Ovary (tissue), 3 donors: ENCODE data around the gene AAK1.

Source experiments
- EP300 ChIP-seq: sonication (generic); formaldehyde crosslinking; IDR thresholded peaks from one replicate; pipeline ENCODE4 v1.6.1; 2017; ENCODE audit warnings: antibody characterized with exemption
- POLR2A ChIP-seq: fragments of 450-650 bp; IDR thresholded peaks from one replicate; pipeline ENCODE4 v1.6.1; 2017; ENCODE audit warnings: antibody characterized with exemption, mild to moderate bottlenecking, moderate library complexity
- TF ChIP-seq, protein P1 (sequence below), 3 donors: fragments of 450-650 bp in 2 of 3; fragments of 200-600 bp in 1 of 3; IDR thresholded peaks; one replicate each; pipeline versions ENCODE4 v1.5.1 to v1.8.0; 2016 to 2022; ENCODE audit warnings: antibody characterized with exemption in 3 of 3, mild to moderate bottlenecking in 1 of 3
- donor health status: DM: no; HTN: no; CAD: no.

DNA sequence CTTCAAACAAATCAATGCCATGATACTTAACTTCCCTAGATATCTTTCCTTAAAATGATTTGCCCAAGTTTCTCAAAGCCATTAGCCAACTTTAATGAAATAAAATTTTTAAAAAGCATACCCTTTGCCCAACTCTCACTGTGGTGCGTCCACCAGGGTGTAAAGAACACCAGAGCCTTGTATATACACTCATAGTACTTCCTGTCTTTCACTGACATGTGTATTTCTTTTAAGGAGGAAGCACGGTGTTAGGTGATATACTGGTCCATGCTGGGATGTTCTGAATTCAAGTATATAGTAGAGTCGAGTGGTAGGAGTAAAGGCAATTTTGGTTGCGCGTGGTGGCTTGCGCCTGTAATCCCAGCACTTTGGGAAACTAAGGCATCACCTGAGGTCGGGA lies 22.7 kb downstream of the AAK1 start:
- TF ChIP-seq, protein P1, sequence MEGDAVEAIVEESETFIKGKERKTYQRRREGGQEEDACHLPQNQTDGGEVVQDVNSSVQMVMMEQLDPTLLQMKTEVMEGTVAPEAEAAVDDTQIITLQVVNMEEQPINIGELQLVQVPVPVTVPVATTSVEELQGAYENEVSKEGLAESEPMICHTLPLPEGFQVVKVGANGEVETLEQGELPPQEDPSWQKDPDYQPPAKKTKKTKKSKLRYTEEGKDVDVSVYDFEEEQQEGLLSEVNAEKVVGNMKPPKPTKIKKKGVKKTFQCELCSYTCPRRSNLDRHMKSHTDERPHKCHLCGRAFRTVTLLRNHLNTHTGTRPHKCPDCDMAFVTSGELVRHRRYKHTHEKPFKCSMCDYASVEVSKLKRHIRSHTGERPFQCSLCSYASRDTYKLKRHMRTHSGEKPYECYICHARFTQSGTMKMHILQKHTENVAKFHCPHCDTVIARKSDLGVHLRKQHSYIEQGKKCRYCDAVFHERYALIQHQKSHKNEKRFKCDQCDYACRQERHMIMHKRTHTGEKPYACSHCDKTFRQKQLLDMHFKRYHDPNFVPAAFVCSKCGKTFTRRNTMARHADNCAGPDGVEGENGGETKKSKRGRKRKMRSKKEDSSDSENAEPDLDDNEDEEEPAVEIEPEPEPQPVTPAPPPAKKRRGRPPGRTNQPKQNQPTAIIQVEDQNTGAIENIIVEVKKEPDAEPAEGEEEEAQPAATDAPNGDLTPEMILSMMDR (IDR thresholded peaks at IDR 0.05), result no peak
- TF ChIP-seq POLR2A (no peak), EP300 (no peak)
